Chondrocyte (in vitro differentiated cells): ENCODE results near the gene WASF3. TPM values are rescaled to one million over a fixed set of nuclear protein-coding genes. Genes with fewer than 3 reads are reported as not detected.

Source experiments
- DNase-seq: peaks from one replicate; pipeline ENCODE4 v3.0.0; 2021; ENCODE audit warnings: mixed read lengths, low spot score
- H3K27ac Mint-ChIP-seq: one replicate; pipeline ENCODE4 v1.8.0; 2021; ENCODE audit warnings: mild to moderate bottlenecking, moderate library complexity, mixed read lengths; ENCODE audit not compliant: unreplicated experiment
- H3K27me3 Mint-ChIP-seq: 2 replicates; pipeline ENCODE4 v1.8.0; 2021; ENCODE audit warnings: low read depth, mixed read lengths
- H3K36me3 Mint-ChIP-seq: 2 replicates; pipeline ENCODE4 v1.8.0; 2021; ENCODE audit warnings: low read depth, mixed read lengths
- H3K4me1 Mint-ChIP-seq: 2 replicates; pipeline ENCODE4 v1.8.0; 2021; ENCODE audit warnings: low read depth, mild to moderate bottlenecking, mixed read lengths
- H3K4me3 Mint-ChIP-seq: one replicate; pipeline ENCODE4 v1.8.0; 2021; ENCODE audit warnings: mild to moderate bottlenecking, moderate library complexity, mixed read lengths; ENCODE audit not compliant: unreplicated experiment
- H3K9me3 Mint-ChIP-seq: 2 replicates; pipeline ENCODE4 v1.8.0; 2021; ENCODE audit warnings: low read depth, mixed read lengths
- CTCF ChIP-seq: fragments of 200-600 bp; sonication (generic); IDR thresholded peaks from 2 replicates; pipeline ENCODE4 v1.5.0; 2021; ENCODE audit warnings: antibody characterized with exemption, mild to moderate bottlenecking, moderate library complexity
- total RNA-seq: library from RNA; stranded (reverse); gene quantifications from 3 replicates; pipeline ENCODE4 v1.2.1, GENCODE V29; 2021

WASF3 gene
- total RNA-seq, 1 donor from 2014 or later: 23.6 TPM

- TF ChIP-seq CTCF: no peak
- no peak overlapping the region for H3K4me3 Mint-ChIP-seq
These were observed 137.8 kb downstream of the WASF3 start for GRCh38 chr13:26695360-26695705.

DNA sequence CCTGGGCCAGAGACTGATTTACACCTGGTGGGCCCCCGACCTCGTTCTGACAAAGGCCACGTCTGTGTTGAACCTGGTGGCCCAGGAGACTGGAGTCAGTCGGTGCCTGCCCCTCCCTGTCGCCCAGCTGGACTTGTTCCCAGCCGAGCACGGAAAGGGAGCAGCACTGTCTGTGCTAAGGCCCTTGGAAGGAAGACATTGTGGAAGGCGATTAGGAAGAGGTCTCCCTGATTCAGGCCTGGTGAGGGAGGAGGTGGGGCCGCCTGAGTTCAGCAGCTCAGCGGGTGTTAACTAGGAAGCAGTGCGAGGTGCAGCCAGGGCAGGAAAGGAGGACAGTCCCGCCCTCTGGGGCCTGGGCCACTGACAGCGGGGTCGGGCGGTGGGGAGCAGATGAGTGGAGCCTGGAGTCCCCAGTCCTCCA, 138.4 kb downstream of the WASF3 start:
- no peak for TF ChIP-seq CTCF
- no peak for DNase-seq
- Mint-ChIP-seq H3K36me3 (peaks cover 5% of the 10 kb centered on the region), H3K9me3 (peaks cover 3% of the 10 kb centered on the region), H3K4me3 (no peak overlapping the region), H3K4me1 (peaks cover 4% of the 10 kb centered on the region), H3K27me3 (no peaks in the 10 kb centered on the region), H3K27ac (no peak overlapping the region)

More at GRCh38 chr13:26695360-26695705, 137.8 kb downstream of the WASF3 start:
- Mint-ChIP-seq H3K27me3 (no peaks in the 10 kb centered on the region), H3K9me3 (peaks cover 8% of the 10 kb centered on the region), H3K36me3 (peaks cover 5% of the 10 kb centered on the region), H3K4me1 (peaks cover 4% of the 10 kb centered on the region), H3K27ac (no peak overlapping the region)
- DNase-seq: no peak

GRCh38 chr13:26697069-26697955, 139.8 kb downstream of the WASF3 start:
- Mint-ChIP-seq H3K36me3 (no peaks in the 10 kb centered on the region), H3K27ac (no peak overlapping the region), H3K4me1 (peaks cover 4% of the 10 kb centered on the region), H3K9me3 (no peaks in the 10 kb centered on the region), H3K4me3 (no peak overlapping the region), H3K27me3 (no peaks in the 10 kb centered on the region)
- no peak for DNase-seq
- TF ChIP-seq CTCF: no peak

DNA sequence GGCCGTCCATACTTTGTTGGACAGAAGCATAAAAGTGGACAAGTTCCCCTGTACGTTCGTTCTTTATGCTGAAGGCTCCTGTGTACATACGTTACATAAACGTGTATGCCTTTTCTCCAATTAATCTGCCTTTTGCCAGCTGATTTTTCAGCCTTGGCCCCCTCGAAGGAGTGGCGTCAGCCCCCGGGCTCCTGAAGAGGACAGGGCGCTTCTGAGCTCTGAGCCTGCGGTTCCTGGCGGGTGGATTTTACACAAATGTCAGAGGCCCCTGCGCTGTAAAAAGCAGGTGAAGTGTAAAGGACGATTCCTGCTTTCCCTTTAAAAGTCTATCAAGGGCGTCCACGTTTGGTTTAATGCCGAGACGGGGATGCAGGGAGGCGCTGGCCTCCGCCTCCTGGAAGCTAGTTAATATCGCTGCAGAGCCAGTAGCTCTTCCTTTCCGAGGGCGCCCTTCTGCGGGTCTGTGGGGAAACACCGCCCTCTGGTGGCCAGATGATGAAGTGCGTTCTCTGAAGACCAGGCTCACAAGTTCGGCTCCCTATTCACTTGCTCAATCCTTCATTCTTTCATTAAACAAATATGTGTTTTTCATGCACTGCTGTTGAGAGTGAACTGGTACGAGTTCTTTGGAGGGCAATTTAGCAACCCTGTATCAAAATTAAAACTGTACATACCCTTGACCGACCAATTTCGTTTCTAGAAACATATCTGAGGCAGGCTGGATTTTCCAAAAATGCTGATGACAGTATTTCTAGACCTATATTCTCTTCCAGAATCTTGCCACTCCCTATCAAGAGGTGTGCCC, 141.1 kb downstream of the WASF3 start:
- Mint-ChIP-seq H3K27ac (no peak overlapping the region), H3K27me3 (peaks cover 2% of the 10 kb centered on the region), H3K36me3 (peaks cover 3% of the 10 kb centered on the region), H3K9me3 (no peaks in the 10 kb centered on the region), H3K4me3 (peak overlapping the region; percentile 40), H3K4me1 (peaks cover 4% of the 10 kb centered on the region)
- peak; percentile 96 for TF ChIP-seq CTCF
- no peak for DNase-seq

DNA sequence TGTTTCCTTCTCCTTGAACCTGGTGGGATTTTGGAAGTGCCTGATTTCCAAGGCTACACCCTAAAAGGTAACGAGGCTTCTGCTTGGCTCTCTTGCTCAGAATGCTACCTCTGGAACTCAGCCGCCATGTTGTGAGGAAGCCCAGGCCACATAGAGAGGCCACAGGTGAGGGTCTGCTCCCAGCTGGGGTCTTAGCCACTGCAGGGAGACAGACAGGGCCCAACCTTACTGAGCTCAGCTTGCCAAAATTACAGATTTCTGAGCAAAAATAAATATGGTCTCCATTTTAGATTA, 141.7 kb downstream of the WASF3 start:
- Mint-ChIP-seq H3K27me3 (peaks cover 2% of the 10 kb centered on the region), H3K4me1 (peaks cover 4% of the 10 kb centered on the region), H3K27ac (no peak overlapping the region), H3K9me3 (no peaks in the 10 kb centered on the region), H3K4me3 (no peak overlapping the region), H3K36me3 (peaks cover 3% of the 10 kb centered on the region)
- DNase-seq: no peak
- no peak for TF ChIP-seq CTCF
